HFFc6 (cell line): ENCODE data around the gene GALNTL6. TPM values are rescaled to one million over a fixed set of nuclear protein-coding genes. Genes with fewer than 3 reads are reported as not detected.

Experiments
- DNase-seq: peaks from one replicate; pipeline ENCODE4 v3.0.0-alpha.2; 2018
- H3K27ac Mint-ChIP-seq: 2 replicates; pipeline ENCODE4 v1.8.0; 2020; ENCODE audit warnings: mild to moderate bottlenecking, mixed read lengths
- H3K27me3 Mint-ChIP-seq: 2 replicates; pipeline ENCODE4 v1.8.0; 2021; ENCODE audit warnings: mild to moderate bottlenecking, moderate library complexity, mixed read lengths; ENCODE audit not compliant: insufficient read depth
- H3K36me3 Mint-ChIP-seq: 2 replicates; pipeline ENCODE4 v1.8.0; 2021; ENCODE audit warnings: low read depth, mixed read lengths
- H3K4me1 Mint-ChIP-seq: 2 replicates; pipeline ENCODE4 v1.8.0; 2020; ENCODE audit warnings: low read depth, mixed read lengths
- H3K4me3 Mint-ChIP-seq: 2 replicates; pipeline ENCODE4 v1.8.0; 2020; ENCODE audit warnings: mild to moderate bottlenecking, moderate library complexity, mixed read lengths
- H3K9me3 Mint-ChIP-seq: 2 replicates; pipeline ENCODE4 v1.8.0; 2020; ENCODE audit warnings: mild to moderate bottlenecking, mixed read lengths
- total RNA-seq, 6 experiments: library from RNA; stranded (reverse); fragmentation: NEBNext Ultra II Directional; extraction: Animal tissue kit (Norgen Biotek cat#: 25700); gene quantifications; 2 replicates in 1 of 6; 3 replicates in 5 of 6; pipeline ENCODE4 v1.2.3, GENCODE V29; 2021
- TF ChIP-seq, protein P1 (sequence below): fragments of 200-600 bp; sonication (generic); IDR thresholded peaks from 2 replicates; pipeline ENCODE4 v1.5.0; 2021; ENCODE audit warnings: antibody characterized with exemption, mild to moderate bottlenecking

The GALNTL6 gene
- total RNA-seq, 6 experiments from 2014 or later = 0.07 TPM; not detected in 5

DNA sequence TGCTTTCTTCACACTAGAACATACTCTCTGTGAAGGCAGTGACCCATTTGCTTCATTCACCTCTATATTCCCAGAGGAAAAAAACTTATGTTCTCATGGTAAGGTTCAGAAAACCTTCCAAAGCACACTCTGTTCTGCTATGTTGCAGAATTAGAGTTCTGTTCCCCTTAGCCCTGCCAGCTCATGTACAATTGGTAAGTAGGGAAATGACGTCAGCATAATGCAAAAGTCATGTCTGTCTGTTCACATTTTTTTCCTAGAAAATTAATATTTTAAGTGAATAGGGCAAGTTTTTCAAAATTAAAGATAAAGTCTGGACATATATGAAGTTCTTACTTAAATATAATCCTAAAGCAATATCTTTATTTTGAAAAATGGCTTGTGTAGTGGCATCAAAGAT is 443.6 kb downstream of the GALNTL6 start:
- peaks cover 8% of the 10 kb centered on the region; the same call in 1 of the 2 replicates for H3K9me3 Mint-ChIP-seq
- DNase-seq = no peak
- TF ChIP-seq, protein P1, sequence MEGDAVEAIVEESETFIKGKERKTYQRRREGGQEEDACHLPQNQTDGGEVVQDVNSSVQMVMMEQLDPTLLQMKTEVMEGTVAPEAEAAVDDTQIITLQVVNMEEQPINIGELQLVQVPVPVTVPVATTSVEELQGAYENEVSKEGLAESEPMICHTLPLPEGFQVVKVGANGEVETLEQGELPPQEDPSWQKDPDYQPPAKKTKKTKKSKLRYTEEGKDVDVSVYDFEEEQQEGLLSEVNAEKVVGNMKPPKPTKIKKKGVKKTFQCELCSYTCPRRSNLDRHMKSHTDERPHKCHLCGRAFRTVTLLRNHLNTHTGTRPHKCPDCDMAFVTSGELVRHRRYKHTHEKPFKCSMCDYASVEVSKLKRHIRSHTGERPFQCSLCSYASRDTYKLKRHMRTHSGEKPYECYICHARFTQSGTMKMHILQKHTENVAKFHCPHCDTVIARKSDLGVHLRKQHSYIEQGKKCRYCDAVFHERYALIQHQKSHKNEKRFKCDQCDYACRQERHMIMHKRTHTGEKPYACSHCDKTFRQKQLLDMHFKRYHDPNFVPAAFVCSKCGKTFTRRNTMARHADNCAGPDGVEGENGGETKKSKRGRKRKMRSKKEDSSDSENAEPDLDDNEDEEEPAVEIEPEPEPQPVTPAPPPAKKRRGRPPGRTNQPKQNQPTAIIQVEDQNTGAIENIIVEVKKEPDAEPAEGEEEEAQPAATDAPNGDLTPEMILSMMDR = no peak
- no peaks in the 10 kb centered on the region for H3K27me3 Mint-ChIP-seq
- H3K4me1 Mint-ChIP-seq = no peaks in the 10 kb centered on the region
- H3K36me3 Mint-ChIP-seq = no peaks in the 10 kb centered on the region; the same call in 1 of the 2 replicates
- H3K4me3 Mint-ChIP-seq = no peak overlapping the region
- no peak overlapping the region for H3K27ac Mint-ChIP-seq

DNA sequence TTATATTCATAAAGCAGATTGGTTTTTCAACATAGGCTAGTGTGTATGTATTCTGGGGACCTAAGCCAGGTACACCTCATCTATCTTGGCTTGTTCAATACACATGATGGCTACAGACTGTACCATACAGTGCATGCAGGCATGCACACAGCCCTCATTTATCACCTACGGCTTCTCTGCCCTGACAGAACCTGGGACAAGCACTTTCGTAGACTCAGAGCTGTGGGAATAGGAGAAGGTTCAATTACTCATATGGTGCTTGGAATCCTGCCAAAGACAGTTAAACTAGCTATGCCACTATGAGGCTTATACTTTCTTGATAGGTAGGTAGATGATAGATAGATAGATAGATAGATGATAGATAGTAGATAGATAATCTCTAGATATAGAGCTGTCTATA is 457.2 kb downstream of the GALNTL6 start:
- Mint-ChIP-seq H3K4me3 (no peak overlapping the region), H3K36me3 (no peaks in the 10 kb centered on the region), H3K27me3 (no peaks in the 10 kb centered on the region), H3K27ac (no peak overlapping the region), H3K9me3 (peaks cover 6% of the 10 kb centered on the region), H3K4me1 (no peaks in the 10 kb centered on the region)
- no peak for DNase-seq
- TF ChIP-seq, protein P1 = no peak

DNA sequence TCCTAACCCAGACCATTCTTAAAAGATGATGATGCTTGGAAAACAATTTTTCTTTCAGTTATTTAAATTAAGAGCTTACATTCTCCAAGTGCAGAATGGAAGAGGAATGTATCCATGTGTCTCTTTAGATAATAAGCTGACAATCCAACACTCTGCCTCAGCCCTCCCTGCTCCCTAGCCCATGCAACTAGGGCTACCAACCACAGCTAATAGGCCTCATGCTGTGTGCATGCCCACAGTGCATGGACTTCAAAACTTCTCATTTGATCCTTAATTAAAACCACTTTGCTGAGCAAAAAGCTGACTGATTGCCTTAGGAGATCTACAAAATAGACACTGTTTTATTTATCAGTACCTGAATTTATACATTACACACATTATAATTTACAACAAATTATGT is 473.9 kb downstream of the GALNTL6 start:
- H3K27me3 Mint-ChIP-seq = no peaks in the 10 kb centered on the region
- H3K27ac Mint-ChIP-seq = no peak overlapping the region
- H3K4me1 Mint-ChIP-seq = no peaks in the 10 kb centered on the region
- peaks cover 20% of the 10 kb centered on the region for H3K9me3 Mint-ChIP-seq
- H3K36me3 Mint-ChIP-seq = no peaks in the 10 kb centered on the region
- TF ChIP-seq, protein P1 = no peak
- no peak overlapping the region for H3K4me3 Mint-ChIP-seq
- no peak for DNase-seq

DNA sequence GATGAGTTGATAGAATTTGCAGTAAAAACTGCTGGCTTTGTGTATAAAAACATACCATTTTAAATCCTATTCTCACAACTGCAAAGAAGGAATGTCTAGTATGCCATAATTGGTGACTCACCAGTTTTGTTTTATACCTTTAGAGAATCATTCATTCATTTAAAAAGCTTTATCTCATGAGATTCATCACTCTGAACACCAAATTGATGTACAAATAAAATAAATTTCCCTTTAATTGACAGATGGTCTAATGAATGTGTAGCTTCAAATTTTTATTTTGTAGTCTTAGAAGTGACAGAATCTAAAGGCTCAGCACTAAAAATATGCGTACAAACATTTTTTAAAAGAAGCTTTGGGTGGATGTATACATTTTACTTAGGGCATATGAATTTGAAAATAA is 492.5 kb downstream of the GALNTL6 start:
- no peak overlapping the region for H3K4me3 Mint-ChIP-seq
- H3K36me3 Mint-ChIP-seq = no peaks in the 10 kb centered on the region; the same call in 1 of the 2 replicates
- no peak for DNase-seq
- H3K27ac Mint-ChIP-seq = no peak overlapping the region
- TF ChIP-seq, protein P1 = no peak
- H3K4me1 Mint-ChIP-seq = no peaks in the 10 kb centered on the region
- no peaks in the 10 kb centered on the region; the same call in 1 of the 2 replicates for H3K27me3 Mint-ChIP-seq
- H3K9me3 Mint-ChIP-seq = peaks cover 22% of the 10 kb centered on the region

DNA sequence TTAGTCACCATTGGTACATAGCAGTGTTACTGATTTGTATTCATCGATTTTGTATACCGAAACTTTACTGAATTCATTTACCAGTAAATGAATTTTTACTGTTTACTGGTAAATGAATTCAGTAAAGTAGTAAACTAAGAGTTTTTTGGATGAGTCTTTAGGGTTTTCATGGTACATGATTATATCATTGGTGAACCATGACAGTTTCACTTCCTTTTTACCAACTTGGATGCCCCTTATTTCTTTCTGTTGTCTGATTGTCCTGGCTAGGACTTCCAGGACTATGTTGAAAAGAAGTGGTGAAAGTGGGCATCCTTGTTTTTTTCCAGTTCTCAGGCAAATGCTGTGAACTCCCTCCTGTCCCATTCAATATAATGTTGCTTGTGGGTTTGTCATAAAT is 494.9 kb downstream of the GALNTL6 start:
- Mint-ChIP-seq H3K27ac (no peak overlapping the region), H3K4me1 (no peaks in the 10 kb centered on the region), H3K27me3 (no peaks in the 10 kb centered on the region; the same call in 1 of the 2 replicates), H3K4me3 (no peak overlapping the region), H3K9me3 (peaks cover 22% of the 10 kb centered on the region), H3K36me3 (no peaks in the 10 kb centered on the region)
- TF ChIP-seq, protein P1 = no peak
- no peak for DNase-seq

DNA sequence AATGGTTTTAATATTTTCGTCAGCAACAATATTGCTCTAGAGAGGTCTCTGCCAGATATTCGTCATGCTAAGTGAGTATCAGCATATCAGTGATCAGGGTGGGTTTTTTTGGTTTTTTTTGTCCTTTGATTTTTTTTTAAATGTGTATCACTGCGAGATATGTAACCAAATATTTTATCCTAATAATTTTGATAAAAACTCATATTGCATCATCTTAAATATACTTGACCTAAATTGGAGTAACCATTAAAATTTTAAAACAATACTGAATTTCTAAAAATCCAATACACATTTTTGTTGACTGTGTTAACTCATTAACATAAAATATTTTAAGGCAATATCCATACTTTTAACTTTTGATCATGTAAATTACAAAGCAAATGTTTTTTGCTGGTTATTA is 498.5 kb downstream of the GALNTL6 start:
- Mint-ChIP-seq H3K4me1 (no peaks in the 10 kb centered on the region), H3K4me3 (no peak overlapping the region), H3K27me3 (no peaks in the 10 kb centered on the region), H3K9me3 (peaks cover 16% of the 10 kb centered on the region), H3K27ac (no peak overlapping the region), H3K36me3 (no peaks in the 10 kb centered on the region)
- DNase-seq = no peak
- TF ChIP-seq, protein P1 = no peak
